ENCODE results near the gene ZNF469.

Gene ZNF469

GRCh38 chr16:88382491-88383400, at the start of gene ZNF469:
ZNF469 (plus strand) TSS chr16:88382959; CDS start chr16:88427471, 44,512 bp downstream.
- ATAC-seq (ENCODE audit: low read depth): peak; percentile 44
- no peaks in the 10 kb centered on the region for H3K36me3 Mint-ChIP-seq
- H3K27me3 Mint-ChIP-seq: peaks cover 16% of the 10 kb centered on the region
- DNase-seq (ENCODE audit: low spot score in 2 of 2): peak in 1 of 2 donors; percentile 25
- peaks cover 2% of the 10 kb centered on the region for H3K4me1 Mint-ChIP-seq
- H3K4me3 Mint-ChIP-seq: peak within 1 kb of the TSS; percentile 59
- H3K27ac Mint-ChIP-seq: no peak within 1 kb of the TSS
- no peaks in the 10 kb centered on the region for H3K9me3 Mint-ChIP-seq

GRCh38 chr16:88333848-88334777, 48.6 kb upstream of the ZNF469 start:
- DNase-seq (ENCODE audit: low spot score in 2 of 2) (no peak), ATAC-seq (ENCODE audit: low read depth) (no peak)
- Mint-ChIP-seq H3K36me3 (no peaks in the 10 kb centered on the region), H3K4me1 (peaks cover 7% of the 10 kb centered on the region), H3K27me3 (peaks cover 13% of the 10 kb centered on the region), H3K9me3 (peaks cover 2% of the 10 kb centered on the region), H3K4me3 (no peak overlapping the region), H3K27ac (peak overlapping the region; percentile 10)

- Mint-ChIP-seq H3K9me3 (peaks cover 2% of the 10 kb centered on the region), H3K27ac (no peak overlapping the region), H3K4me3 (no peak overlapping the region), H3K4me1 (peaks cover 7% of the 10 kb centered on the region), H3K27me3 (peaks cover 16% of the 10 kb centered on the region), H3K36me3 (no peaks in the 10 kb centered on the region)
- no peak for ATAC-seq (ENCODE audit: low read depth)
- no peak for DNase-seq (ENCODE audit: low spot score in 2 of 2)
These were observed 47.7 kb upstream of the ZNF469 start for GRCh38 chr16:88334778-88335720.

GRCh38 chr16:88337021-88337420, 45.7 kb upstream of the ZNF469 start:
- DNase-seq (ENCODE audit: low spot score in 2 of 2) (no peak), ATAC-seq (ENCODE audit: low read depth) (no peak)
- Mint-ChIP-seq H3K36me3 (no peaks in the 10 kb centered on the region), H3K9me3 (peaks cover 2% of the 10 kb centered on the region), H3K27me3 (peaks cover 23% of the 10 kb centered on the region), H3K4me1 (peaks cover 7% of the 10 kb centered on the region), H3K4me3 (no peak overlapping the region), H3K27ac (no peak overlapping the region)

GRCh38 chr16:88337538-88337937, 45.2 kb upstream of the ZNF469 start:
- no peak overlapping the region for H3K4me3 Mint-ChIP-seq
- H3K27me3 Mint-ChIP-seq: peaks cover 23% of the 10 kb centered on the region
- H3K36me3 Mint-ChIP-seq: no peaks in the 10 kb centered on the region
- peaks cover 2% of the 10 kb centered on the region for H3K9me3 Mint-ChIP-seq
- peaks cover 7% of the 10 kb centered on the region for H3K4me1 Mint-ChIP-seq
- no peak overlapping the region for H3K27ac Mint-ChIP-seq
- DNase-seq (ENCODE audit: low spot score in 2 of 2) (no peak), ATAC-seq (ENCODE audit: low read depth) (no peak)

- no peak for ATAC-seq (ENCODE audit: low read depth)
- H3K36me3 Mint-ChIP-seq: no peaks in the 10 kb centered on the region
- H3K27me3 Mint-ChIP-seq: peaks cover 23% of the 10 kb centered on the region
- no peak overlapping the region for H3K27ac Mint-ChIP-seq
- peaks cover 2% of the 10 kb centered on the region for H3K9me3 Mint-ChIP-seq
- no peak for DNase-seq (ENCODE audit: low spot score in 2 of 2)
- no peak overlapping the region for H3K4me3 Mint-ChIP-seq
- peaks cover 7% of the 10 kb centered on the region for H3K4me1 Mint-ChIP-seq
These were observed 44.6 kb upstream of the ZNF469 start for GRCh38 chr16:88338111-88338510.

GRCh38 chr16:88338896-88339295, 43.9 kb upstream of the ZNF469 start:
- Mint-ChIP-seq H3K9me3 (peaks cover 6% of the 10 kb centered on the region), H3K27me3 (peaks cover 22% of the 10 kb centered on the region), H3K27ac (no peak overlapping the region), H3K4me1 (peaks cover 1% of the 10 kb centered on the region), H3K4me3 (no peak overlapping the region), H3K36me3 (peaks cover 3% of the 10 kb centered on the region)
- no peak for ATAC-seq (ENCODE audit: low read depth)
- no peak for DNase-seq (ENCODE audit: low spot score in 2 of 2)

GRCh38 chr16:88339930-88340754, 42.6 kb upstream of the ZNF469 start:
- H3K27me3 Mint-ChIP-seq: peaks cover 18% of the 10 kb centered on the region
- H3K9me3 Mint-ChIP-seq: peaks cover 6% of the 10 kb centered on the region
- DNase-seq (ENCODE audit: low spot score in 2 of 2): no peak
- H3K27ac Mint-ChIP-seq: no peak overlapping the region
- no peak overlapping the region for H3K4me3 Mint-ChIP-seq
- H3K4me1 Mint-ChIP-seq: no peaks in the 10 kb centered on the region
- no peak for ATAC-seq (ENCODE audit: low read depth)
- H3K36me3 Mint-ChIP-seq: peaks cover 3% of the 10 kb centered on the region

GRCh38 chr16:88340755-88341150, 42.0 kb upstream of the ZNF469 start:
- H3K4me3 Mint-ChIP-seq: no peak overlapping the region
- no peak overlapping the region for H3K27ac Mint-ChIP-seq
- H3K4me1 Mint-ChIP-seq: no peaks in the 10 kb centered on the region
- DNase-seq (ENCODE audit: low spot score in 2 of 2) (no peak), ATAC-seq (ENCODE audit: low read depth) (no peak)
- H3K9me3 Mint-ChIP-seq: peaks cover 6% of the 10 kb centered on the region
- H3K36me3 Mint-ChIP-seq: peaks cover 3% of the 10 kb centered on the region
- peaks cover 18% of the 10 kb centered on the region for H3K27me3 Mint-ChIP-seq

GRCh38 chr16:88341551-88342290, 41.0 kb upstream of the ZNF469 start:
- no peak for DNase-seq (ENCODE audit: low spot score in 2 of 2)
- no peak overlapping the region for H3K4me3 Mint-ChIP-seq
- no peak for ATAC-seq (ENCODE audit: low read depth)
- H3K9me3 Mint-ChIP-seq: peaks cover 4% of the 10 kb centered on the region
- H3K27ac Mint-ChIP-seq: no peak overlapping the region
- H3K27me3 Mint-ChIP-seq: peaks cover 18% of the 10 kb centered on the region
- H3K4me1 Mint-ChIP-seq: no peaks in the 10 kb centered on the region
- H3K36me3 Mint-ChIP-seq: peaks cover 3% of the 10 kb centered on the region

- Mint-ChIP-seq H3K4me3 (no peak overlapping the region), H3K9me3 (peaks cover 4% of the 10 kb centered on the region), H3K36me3 (peaks cover 3% of the 10 kb centered on the region), H3K27me3 (peaks cover 18% of the 10 kb centered on the region), H3K27ac (no peak overlapping the region), H3K4me1 (no peaks in the 10 kb centered on the region)
- DNase-seq (ENCODE audit: low spot score in 2 of 2) (no peak), ATAC-seq (ENCODE audit: low read depth) (no peak)
These were observed 40.3 kb upstream of the ZNF469 start for GRCh38 chr16:88342491-88342890.

GRCh38 chr16:88343271-88343791, 39.4 kb upstream of the ZNF469 start:
- H3K36me3 Mint-ChIP-seq: peaks cover 3% of the 10 kb centered on the region
- no peak for ATAC-seq (ENCODE audit: low read depth)
- no peak overlapping the region for H3K27ac Mint-ChIP-seq
- no peak overlapping the region for H3K4me3 Mint-ChIP-seq
- H3K27me3 Mint-ChIP-seq: peaks cover 18% of the 10 kb centered on the region
- peaks cover 4% of the 10 kb centered on the region for H3K9me3 Mint-ChIP-seq
- H3K4me1 Mint-ChIP-seq: peaks cover 2% of the 10 kb centered on the region
- no peak for DNase-seq (ENCODE audit: low spot score in 2 of 2)

Measured in memory B cell (primary cell).